ENCODE data around the gene CFAP45. TPM values are rescaled to one million over a fixed set of nuclear protein-coding genes. Genes with fewer than 3 reads are reported as not detected.
A peak's percentile ranks its signal among the peaks of the same experiment; 100 is the strongest.

CFAP45 gene
- total and polyA plus RNA-seq, 9 of the 15 experiments (the other 6 are each of a cell fraction or from before 2014, with no cell fraction given): 0.65 to 2.4 (median 1.5) TPM

GRCh38 chr1:159882527-159882862 lies 17.5 kb downstream of the CFAP45 start (continued):
- TF ChIP-seq, protein P1, sequence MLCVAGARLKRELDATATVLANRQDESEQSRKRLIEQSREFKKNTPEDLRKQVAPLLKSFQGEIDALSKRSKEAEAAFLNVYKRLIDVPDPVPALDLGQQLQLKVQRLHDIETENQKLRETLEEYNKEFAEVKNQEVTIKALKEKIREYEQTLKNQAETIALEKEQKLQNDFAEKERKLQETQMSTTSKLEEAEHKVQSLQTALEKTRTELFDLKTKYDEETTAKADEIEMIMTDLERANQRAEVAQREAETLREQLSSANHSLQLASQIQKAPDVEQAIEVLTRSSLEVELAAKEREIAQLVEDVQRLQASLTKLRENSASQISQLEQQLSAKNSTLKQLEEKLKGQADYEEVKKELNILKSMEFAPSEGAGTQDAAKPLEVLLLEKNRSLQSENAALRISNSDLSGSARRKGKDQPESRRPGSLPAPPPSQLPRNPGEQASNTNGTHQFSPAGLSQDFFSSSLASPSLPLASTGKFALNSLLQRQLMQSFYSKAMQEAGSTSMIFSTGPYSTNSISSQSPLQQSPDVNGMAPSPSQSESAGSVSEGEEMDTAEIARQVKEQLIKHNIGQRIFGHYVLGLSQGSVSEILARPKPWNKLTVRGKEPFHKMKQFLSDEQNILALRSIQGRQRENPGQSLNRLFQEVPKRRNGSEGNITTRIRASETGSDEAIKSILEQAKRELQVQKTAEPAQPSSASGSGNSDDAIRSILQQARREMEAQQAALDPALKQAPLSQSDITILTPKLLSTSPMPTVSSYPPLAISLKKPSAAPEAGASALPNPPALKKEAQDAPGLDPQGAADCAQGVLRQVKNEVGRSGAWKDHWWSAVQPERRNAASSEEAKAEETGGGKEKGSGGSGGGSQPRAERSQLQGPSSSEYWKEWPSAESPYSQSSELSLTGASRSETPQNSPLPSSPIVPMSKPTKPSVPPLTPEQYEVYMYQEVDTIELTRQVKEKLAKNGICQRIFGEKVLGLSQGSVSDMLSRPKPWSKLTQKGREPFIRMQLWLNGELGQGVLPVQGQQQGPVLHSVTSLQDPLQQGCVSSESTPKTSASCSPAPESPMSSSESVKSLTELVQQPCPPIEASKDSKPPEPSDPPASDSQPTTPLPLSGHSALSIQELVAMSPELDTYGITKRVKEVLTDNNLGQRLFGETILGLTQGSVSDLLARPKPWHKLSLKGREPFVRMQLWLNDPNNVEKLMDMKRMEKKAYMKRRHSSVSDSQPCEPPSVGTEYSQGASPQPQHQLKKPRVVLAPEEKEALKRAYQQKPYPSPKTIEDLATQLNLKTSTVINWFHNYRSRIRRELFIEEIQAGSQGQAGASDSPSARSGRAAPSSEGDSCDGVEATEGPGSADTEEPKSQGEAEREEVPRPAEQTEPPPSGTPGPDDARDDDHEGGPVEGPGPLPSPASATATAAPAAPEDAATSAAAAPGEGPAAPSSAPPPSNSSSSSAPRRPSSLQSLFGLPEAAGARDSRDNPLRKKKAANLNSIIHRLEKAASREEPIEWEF (CRISPR knock-in tag; IDR thresholded peaks at IDR 0.05): no peak
- TF ChIP-seq MAFF (IDR thresholded peaks at IDR 0.05; ENCODE audit: low read length) (peak; percentile 12; the same call in 1 of the 2 replicates), CBFB (CRISPR knock-in tag; IDR thresholded peaks at IDR 0.05) (no peak), FOSL1 (tag; conservative IDR thresholded peaks at IDR 0.05) (peak; percentile 56; the same call in 1 of the 2 replicates), ZNF589 (CRISPR knock-in tag; IDR thresholded peaks at IDR 0.05; ENCODE audit: low read depth) (peak; percentile 7; the same call in 1 of the 2 replicates), DACH1 (IDR thresholded peaks at IDR 0.05; ENCODE audit: partially characterized antibody) (peak; percentile 20), FIP1L1 (IDR thresholded peaks at IDR 0.05; ENCODE audit: low read depth, low read length, poor library complexity, severe bottlenecking) (no peak), KLF13 (tag; IDR thresholded peaks at IDR 0.05; ENCODE audit: borderline replicate concordance, low read depth) (no peak), JUND (IDR thresholded peaks at IDR 0.05; ENCODE audit: borderline replicate concordance, low read depth, low read length) (0 out of 2 replicates have a peak, but pooled peaks have one; percentile 15), JUND (tag; IDR thresholded peaks at IDR 0.05; ENCODE audit: borderline replicate concordance, low read depth, low read length) (no peak; the same call in 2 of the 3 replicates), CEBPB (tag; IDR thresholded peaks at IDR 0.05) (peak; percentile 73), ZNF311 (CRISPR knock-in tag; IDR thresholded peaks at IDR 0.05) (no peak), ZNF316 (IDR thresholded peaks at IDR 0.05) (peak; percentile 73), C11orf30 (IDR thresholded peaks at IDR 0.05; ENCODE audit: low read depth) (peak; percentile 77; the same call in 1 of the 2 replicates), NFE2 (IDR thresholded peaks at IDR 0.05; ENCODE audit: low read depth) (peak; percentile 61)
- TF ChIP-seq, protein P2, sequence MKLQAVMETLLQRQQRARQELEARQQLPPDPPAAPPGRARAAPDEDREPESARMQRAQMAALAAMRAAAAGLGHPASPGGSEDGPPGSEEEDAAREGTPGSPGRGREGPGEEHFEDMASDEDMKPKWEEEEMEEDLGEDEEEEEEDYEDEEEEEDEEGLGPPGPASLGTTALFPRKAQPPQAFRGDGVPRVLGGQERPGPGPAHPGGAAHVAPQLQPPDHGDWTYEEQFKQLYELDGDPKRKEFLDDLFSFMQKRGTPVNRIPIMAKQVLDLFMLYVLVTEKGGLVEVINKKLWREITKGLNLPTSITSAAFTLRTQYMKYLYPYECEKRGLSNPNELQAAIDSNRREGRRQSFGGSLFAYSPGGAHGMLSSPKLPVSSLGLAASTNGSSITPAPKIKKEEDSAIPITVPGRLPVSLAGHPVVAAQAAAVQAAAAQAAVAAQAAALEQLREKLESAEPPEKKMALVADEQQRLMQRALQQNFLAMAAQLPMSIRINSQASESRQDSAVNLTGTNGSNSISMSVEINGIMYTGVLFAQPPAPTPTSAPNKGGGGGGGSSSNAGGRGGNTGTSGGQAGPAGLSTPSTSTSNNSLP (IDR thresholded peaks at IDR 0.05; ENCODE audit: borderline replicate concordance, low read depth, low read length): no peak

Measured in K562 (cell line).